ENCODE data around the gene EYS. TPM values are rescaled to one million over a fixed set of nuclear protein-coding genes. Genes with fewer than 3 reads are reported as not detected.

EYS gene
- total RNA-seq, 2 donors from 2014 or later = not detected

GRCh38 chr6:64270083-64270482, 1436.9 kb downstream of the EYS start:
- no peak for ATAC-seq (ENCODE audit: insufficient number of reproducible peaks, low FRiP score, low read depth)
- no peaks in the 10 kb centered on the region for H3K27me3 ChIP-seq (replicated peaks; ENCODE audit: insufficient read depth)

GRCh38 chr6:64266351-64266821, 1440.6 kb downstream of the EYS start:
- Histone ChIP-seq H3K4me1 (ENCODE audit: control insufficient read depth in 1 of 2, low read depth in 2 of 2) (no peaks in the 10 kb centered on the region), H3K9me3 (no peaks in the 10 kb centered on the region), H3K36me3 (no peaks in the 10 kb centered on the region), H3K4me3 (no peak overlapping the region), H3K27ac (no peak overlapping the region), H3K27me3 (replicated peaks; ENCODE audit: insufficient read depth) (no peaks in the 10 kb centered on the region)
- DNase-seq (ENCODE audit: low spot score) (no peak), ATAC-seq (ENCODE audit: insufficient number of reproducible peaks, low FRiP score, low read depth) (no peak)
- TF ChIP-seq CTCF (IDR thresholded peaks at IDR 0.05) = no peak

More at GRCh38 chr6:64270083-64270482, 1436.9 kb downstream of the EYS start:
- no peak for DNase-seq (ENCODE audit: low spot score)
- no peak for TF ChIP-seq CTCF (IDR thresholded peaks at IDR 0.05)
- Histone ChIP-seq H3K9me3 (no peaks in the 10 kb centered on the region), H3K4me3 (no peak overlapping the region), H3K27ac (no peak overlapping the region), H3K4me1 (ENCODE audit: control insufficient read depth in 1 of 2, low read depth in 2 of 2) (no peaks in the 10 kb centered on the region), H3K36me3 (no peaks in the 10 kb centered on the region)

GRCh38 chr6:64263778-64264177, 1443.2 kb downstream of the EYS start:
- H3K36me3 ChIP-seq = no peaks in the 10 kb centered on the region
- no peaks in the 10 kb centered on the region for H3K27me3 ChIP-seq (replicated peaks; ENCODE audit: insufficient read depth)
- H3K4me1 ChIP-seq (ENCODE audit: control insufficient read depth in 1 of 2, low read depth in 2 of 2) = no peaks in the 10 kb centered on the region
- H3K4me3 ChIP-seq = no peak overlapping the region
- ATAC-seq (ENCODE audit: insufficient number of reproducible peaks, low FRiP score, low read depth) = no peak
- DNase-seq (ENCODE audit: low spot score) = no peak
- no peaks in the 10 kb centered on the region for H3K9me3 ChIP-seq
- TF ChIP-seq CTCF (IDR thresholded peaks at IDR 0.05) = no peak
- no peak overlapping the region for H3K27ac ChIP-seq

- no peak for TF ChIP-seq CTCF (IDR thresholded peaks at IDR 0.05)
- ATAC-seq (ENCODE audit: insufficient number of reproducible peaks, low FRiP score, low read depth) (no peak), DNase-seq (ENCODE audit: low spot score) (no peak)
- H3K27me3 ChIP-seq (replicated peaks; ENCODE audit: insufficient read depth) = no peaks in the 10 kb centered on the region
- H3K27ac ChIP-seq = no peak overlapping the region
- no peaks in the 10 kb centered on the region for H3K36me3 ChIP-seq
- no peaks in the 10 kb centered on the region for H3K9me3 ChIP-seq
- no peaks in the 10 kb centered on the region for H3K4me1 ChIP-seq (ENCODE audit: control insufficient read depth in 1 of 2, low read depth in 2 of 2)
- H3K4me3 ChIP-seq = no peak overlapping the region
Measured at GRCh38 chr6:64259372-64259771, 1447.7 kb downstream of the EYS start.

- DNase-seq (ENCODE audit: low spot score) = no peak
- no peak for TF ChIP-seq CTCF (IDR thresholded peaks at IDR 0.05)
- Histone ChIP-seq H3K9me3 (no peaks in the 10 kb centered on the region), H3K36me3 (no peaks in the 10 kb centered on the region), H3K27ac (no peak overlapping the region), H3K27me3 (replicated peaks; ENCODE audit: insufficient read depth) (no peaks in the 10 kb centered on the region), H3K4me1 (ENCODE audit: control insufficient read depth in 1 of 2, low read depth in 2 of 2) (no peaks in the 10 kb centered on the region), H3K4me3 (no peak overlapping the region)
- ATAC-seq (ENCODE audit: insufficient number of reproducible peaks, low FRiP score, low read depth) = no peak
Measured at GRCh38 chr6:64258752-64259151, 1448.3 kb downstream of the EYS start.

All from thoracic aorta (tissue), 2 donors.